ENCODE measurements around the gene TTC3.

The TTC3 gene

GRCh38 chr21:37155186-37155585 is 82.1 kb downstream of the TTC3 start:
- DNase-seq (ENCODE audit: low read depth): no peak

- no peak for DNase-seq (ENCODE audit: low read depth)
These were observed 84.9 kb downstream of the TTC3 start for GRCh38 chr21:37157938-37158337.

- no peak for DNase-seq (ENCODE audit: low read depth)
These were observed 86.2 kb downstream of the TTC3 start for GRCh38 chr21:37159053-37159776.

DNA sequence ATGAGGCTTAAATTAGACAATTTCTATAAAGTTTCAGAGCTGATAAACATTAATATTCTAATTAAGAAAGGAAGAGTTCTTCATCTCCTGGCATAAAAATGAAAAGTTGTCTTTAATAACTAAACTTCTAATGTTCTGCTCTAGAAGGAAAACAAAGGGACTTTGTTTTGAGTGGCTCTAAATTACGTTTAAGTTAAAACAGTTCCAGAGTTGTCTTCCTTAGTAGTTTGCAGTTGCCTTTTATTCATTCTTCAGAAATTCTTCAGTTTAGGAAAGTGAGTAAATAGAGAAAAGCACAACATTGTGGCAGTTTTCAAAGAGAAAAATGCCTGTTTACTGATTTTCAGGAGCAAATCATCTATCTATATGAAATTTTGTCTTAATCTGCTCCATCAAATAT is 86.9 kb downstream of the TTC3 start:
- DNase-seq (ENCODE audit: low read depth): no peak

- no peak for DNase-seq (ENCODE audit: low read depth)
These were observed 91.7 kb downstream of the TTC3 start for GRCh38 chr21:37164742-37165141.

GRCh38 chr21:37165586-37165985 is 92.5 kb downstream of the TTC3 start:
- DNase-seq (ENCODE audit: low read depth): no peak

GRCh38 chr21:37166733-37167132 is 93.7 kb downstream of the TTC3 start:
- DNase-seq (ENCODE audit: low read depth): no peak

GRCh38 chr21:37168666-37169065 is 95.6 kb downstream of the TTC3 start:
- DNase-seq (ENCODE audit: low read depth): no peak

DNA sequence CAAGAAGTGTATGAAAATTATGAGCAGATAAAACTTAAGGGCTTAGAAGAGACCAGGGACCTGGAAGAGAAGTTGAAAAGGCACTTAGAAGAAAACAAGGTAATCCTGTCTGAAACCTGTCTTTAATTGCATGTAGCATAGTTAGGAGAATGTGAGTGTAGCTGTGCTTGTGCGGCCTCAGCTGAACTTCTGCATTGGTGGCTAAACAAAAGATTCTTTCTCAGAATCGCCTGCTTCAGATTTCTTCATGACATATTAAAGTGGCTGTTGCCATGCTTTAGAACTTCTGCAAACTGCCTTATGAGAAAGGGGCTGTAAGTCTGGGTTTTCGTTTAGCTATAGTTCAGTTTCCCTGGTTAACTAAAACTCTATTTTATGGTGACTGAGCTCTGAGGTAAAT is 99.6 kb downstream of the TTC3 start:
- DNase-seq (ENCODE audit: low read depth): no peak

DNA sequence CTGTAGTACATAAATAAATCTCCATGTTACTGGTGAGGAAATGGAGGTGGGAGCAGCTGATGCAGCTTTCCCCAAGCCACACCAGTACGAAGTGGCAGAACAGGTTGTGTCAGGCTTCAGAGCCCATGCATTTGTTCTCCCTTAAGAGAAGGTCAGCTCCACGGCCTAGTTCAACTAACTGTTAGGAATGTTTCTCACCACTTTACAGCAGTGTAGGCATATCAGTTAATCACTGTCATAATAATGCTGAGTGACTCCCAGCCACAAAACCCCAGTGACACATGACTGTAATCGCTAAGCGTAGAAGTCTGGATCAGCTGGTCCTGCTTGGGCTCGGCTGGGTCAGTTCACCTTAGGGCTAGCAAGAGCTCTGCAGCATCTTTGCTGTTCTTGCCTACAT is 103.7 kb downstream of the TTC3 start:
- DNase-seq (ENCODE audit: low read depth): no peak

- DNase-seq (ENCODE audit: low read depth): no peak
These were observed 108.0 kb downstream of the TTC3 start for GRCh38 chr21:37181059-37181458.

DNA sequence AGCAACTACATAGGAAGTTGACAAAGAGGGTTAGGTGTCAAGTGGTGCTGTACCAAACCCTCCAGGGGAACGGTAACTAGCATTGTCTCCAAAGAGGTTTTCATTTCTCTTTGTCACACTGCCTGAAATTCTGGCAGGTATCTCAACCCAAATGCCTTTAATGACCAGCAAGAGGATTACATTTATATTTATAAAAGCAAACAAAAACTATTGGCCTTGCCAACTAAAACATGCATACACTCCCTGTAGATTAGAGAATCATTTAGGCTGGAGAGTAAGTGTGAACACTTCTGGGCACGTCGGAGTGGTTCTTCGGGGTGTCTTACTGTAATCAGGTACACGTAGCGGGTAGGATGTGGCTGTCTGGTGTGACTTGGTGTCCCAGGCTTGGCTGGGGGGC is 109.2 kb downstream of the TTC3 start:
- DNase-seq (ENCODE audit: low read depth): no peak

DNA sequence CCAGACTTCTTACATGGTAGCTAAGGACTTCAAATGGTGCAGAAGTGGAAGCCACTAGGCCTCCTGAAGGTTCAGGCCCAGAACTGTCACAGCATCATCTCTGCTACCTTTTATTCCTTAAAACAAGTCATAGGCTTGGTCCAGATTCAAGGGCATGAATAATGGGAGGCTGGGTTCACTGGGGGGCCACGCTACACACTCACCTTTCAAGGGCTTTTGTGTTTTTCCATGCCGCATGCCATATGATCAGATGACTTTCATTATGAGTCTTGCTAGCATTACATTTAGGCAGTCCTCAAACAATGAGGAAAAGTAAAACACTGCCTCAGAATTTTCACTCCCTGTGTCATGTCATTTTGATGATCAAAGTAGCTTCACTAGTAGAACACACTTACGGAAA is 110.7 kb downstream of the TTC3 start:
- DNase-seq (ENCODE audit: low read depth): no peak

GRCh38 chr21:37184784-37185593 is 111.9 kb downstream of the TTC3 start:
- no peak for DNase-seq (ENCODE audit: low read depth)

DNA sequence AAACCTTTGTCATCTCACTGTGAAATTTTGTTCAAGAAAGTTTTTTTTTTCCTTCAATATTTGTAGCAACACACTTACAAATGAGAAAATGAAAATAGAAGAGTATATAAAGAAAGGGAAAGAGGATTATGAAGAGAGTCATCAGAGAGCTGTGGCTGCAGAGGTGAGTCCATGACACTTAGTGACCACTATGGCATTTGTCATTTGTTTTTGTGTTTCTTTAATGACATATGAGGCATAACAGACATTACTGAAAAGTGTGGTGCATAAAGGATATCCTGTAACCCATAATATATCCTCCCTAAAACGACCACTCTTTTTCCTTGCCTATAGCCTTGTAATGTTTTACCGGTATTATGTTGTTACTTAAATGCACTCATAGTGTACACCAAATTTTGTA is 113.9 kb downstream of the TTC3 start:
- no peak for DNase-seq (ENCODE audit: low read depth)

GRCh38 chr21:37188825-37189224 is 115.8 kb downstream of the TTC3 start:
- no peak for DNase-seq (ENCODE audit: low read depth)

DNA sequence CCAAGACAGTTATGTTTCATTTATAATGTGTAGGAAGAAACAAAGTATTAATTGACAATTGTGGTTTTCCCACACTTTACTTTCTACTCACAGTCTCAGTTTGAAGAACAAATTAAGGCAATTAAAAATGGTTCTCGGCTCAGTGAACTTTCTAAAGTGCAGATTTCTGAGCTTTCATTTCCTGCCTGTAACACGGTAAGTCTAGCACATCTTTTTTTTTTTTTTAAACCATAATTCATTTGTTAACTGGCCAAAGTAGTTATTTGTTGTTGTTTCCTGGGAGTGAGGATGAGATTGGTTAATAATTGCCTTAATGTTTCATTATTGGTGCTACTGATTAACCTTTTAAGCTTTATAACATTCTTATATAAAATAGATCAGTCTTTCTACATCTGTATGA is 119.0 kb downstream of the TTC3 start:
- DNase-seq (ENCODE audit: low read depth): no peak

- no peak for DNase-seq (ENCODE audit: low read depth)
These were observed 120.0 kb downstream of the TTC3 start for GRCh38 chr21:37193006-37193405.

- DNase-seq (ENCODE audit: low read depth): no peak
These were observed 120.6 kb downstream of the TTC3 start for GRCh38 chr21:37193676-37194075.

- DNase-seq (ENCODE audit: low read depth): no peak
These were observed 122.0 kb downstream of the TTC3 start for GRCh38 chr21:37195059-37195458.

DNA sequence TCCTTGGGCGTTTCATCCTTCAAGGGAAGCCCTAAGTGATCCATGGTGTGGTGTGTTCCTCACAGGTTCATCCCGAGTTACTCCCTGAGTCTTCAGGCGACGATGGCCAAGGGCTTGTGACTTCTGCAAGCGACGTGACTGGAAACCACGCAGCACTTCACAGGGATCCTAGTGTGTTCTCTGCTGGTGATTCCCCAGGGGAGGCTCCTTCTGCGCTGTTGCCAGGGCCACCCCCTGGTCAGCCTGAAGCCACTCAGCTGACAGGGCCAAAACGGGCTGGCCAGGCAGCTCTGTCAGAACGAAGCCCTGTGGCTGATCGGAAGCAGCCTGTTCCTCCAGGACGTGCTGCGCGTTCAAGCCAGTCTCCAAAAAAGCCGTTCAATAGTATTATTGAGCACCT is 122.6 kb downstream of the TTC3 start:
- DNase-seq (ENCODE audit: low read depth): no peak

DNA sequence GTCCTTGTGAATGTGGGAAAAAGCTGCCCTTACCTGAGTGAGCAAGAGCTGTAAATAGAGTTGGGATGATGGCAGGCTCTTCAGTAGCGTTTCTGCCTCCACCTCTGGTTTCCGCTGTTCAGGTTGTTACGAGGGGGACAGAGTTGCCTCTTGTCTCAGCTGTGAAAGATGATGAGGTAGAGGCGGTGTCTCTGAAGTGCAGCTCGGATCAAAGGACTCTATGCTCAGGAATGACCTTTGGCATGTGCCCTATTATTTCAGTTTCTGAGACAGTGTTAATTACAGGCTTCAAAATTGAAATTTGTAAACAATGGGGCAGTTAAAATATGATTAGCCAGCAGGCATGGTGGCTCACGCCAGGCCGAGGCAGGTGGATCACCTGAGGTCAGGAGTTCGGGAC is 123.8 kb downstream of the TTC3 start:
- no peak for DNase-seq (ENCODE audit: low read depth)

DNA sequence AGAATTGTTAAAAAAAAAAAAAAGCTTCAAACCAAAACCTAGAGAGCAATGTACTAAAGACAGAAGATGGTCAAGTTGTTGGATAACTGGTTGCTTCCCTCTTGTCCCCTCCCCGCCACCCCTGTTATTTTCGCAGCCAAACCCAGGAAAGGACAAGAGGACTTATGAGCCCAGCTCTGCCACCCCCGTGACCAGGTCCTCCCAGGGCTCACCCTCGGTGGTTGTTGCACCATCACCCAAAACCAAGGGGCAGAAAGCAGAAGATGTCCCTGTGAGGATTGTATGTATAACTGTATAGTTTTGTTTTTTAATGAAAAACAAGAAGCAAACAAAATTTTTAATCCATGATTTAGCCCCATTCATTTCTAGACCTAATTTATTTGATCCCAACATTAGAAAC is 124.7 kb downstream of the TTC3 start:
- DNase-seq (ENCODE audit: low read depth): no peak

Measured in stimulated activated CD8-positive, alpha-beta memory T cell treated with anti-CD3 and anti-CD28 coated beads, Interleukin-4, amount 100 ng/mL, for 24 hours (primary cell).